Osteocyte (in vitro differentiated cells): ENCODE measurements around the gene APPL1. TPM values are rescaled to one million over a fixed set of nuclear protein-coding genes. Genes with fewer than 3 reads are reported as not detected.

Source experiments
- DNase-seq: peaks from one replicate; pipeline ENCODE4 v3.0.0; 2021; ENCODE audit warnings: mixed read lengths; ENCODE audit not compliant: unreplicated experiment; ENCODE audit errors: extremely low spot score
- H3K27ac Mint-ChIP-seq: one replicate; pipeline ENCODE4 v1.8.0; 2021; ENCODE audit warnings: mild to moderate bottlenecking, mixed read lengths; ENCODE audit not compliant: unreplicated experiment
- H3K27me3 Mint-ChIP-seq: one replicate; pipeline ENCODE4 v1.8.0; 2021; ENCODE audit warnings: mixed read lengths; ENCODE audit not compliant: unreplicated experiment
- H3K36me3 Mint-ChIP-seq: one replicate; pipeline ENCODE4 v1.8.0; 2021; ENCODE audit warnings: mixed read lengths; ENCODE audit not compliant: unreplicated experiment
- H3K4me1 Mint-ChIP-seq: one replicate; pipeline ENCODE4 v1.8.0; 2021; ENCODE audit warnings: mixed read lengths; ENCODE audit not compliant: unreplicated experiment
- H3K4me3 Mint-ChIP-seq: one replicate; pipeline ENCODE4 v1.8.0; 2021; ENCODE audit warnings: mild to moderate bottlenecking, moderate library complexity, mixed read lengths; ENCODE audit not compliant: unreplicated experiment
- H3K9me3 Mint-ChIP-seq: one replicate; pipeline ENCODE4 v1.8.0; 2021; ENCODE audit warnings: mixed read lengths; ENCODE audit not compliant: unreplicated experiment
- total RNA-seq: library from RNA; stranded (reverse); gene quantifications from 2 replicates; pipeline ENCODE4 v1.2.1, GENCODE V29; 2021
- TF ChIP-seq, protein P1 (sequence below): fragments of 200-600 bp; sonication (generic); IDR thresholded peaks from 2 replicates; pipeline ENCODE4 v1.5.0; 2021; ENCODE audit warnings: antibody characterized with exemption, mild to moderate bottlenecking, moderate library complexity

Gene APPL1
- total RNA-seq, 1 donor from 2014 or later: 36.2 TPM

- no peak overlapping the region for H3K27ac Mint-ChIP-seq
- no peak for DNase-seq
- H3K4me3 Mint-ChIP-seq: no peak overlapping the region
- no peaks in the 10 kb centered on the region for H3K36me3 Mint-ChIP-seq
- TF ChIP-seq, protein P1, sequence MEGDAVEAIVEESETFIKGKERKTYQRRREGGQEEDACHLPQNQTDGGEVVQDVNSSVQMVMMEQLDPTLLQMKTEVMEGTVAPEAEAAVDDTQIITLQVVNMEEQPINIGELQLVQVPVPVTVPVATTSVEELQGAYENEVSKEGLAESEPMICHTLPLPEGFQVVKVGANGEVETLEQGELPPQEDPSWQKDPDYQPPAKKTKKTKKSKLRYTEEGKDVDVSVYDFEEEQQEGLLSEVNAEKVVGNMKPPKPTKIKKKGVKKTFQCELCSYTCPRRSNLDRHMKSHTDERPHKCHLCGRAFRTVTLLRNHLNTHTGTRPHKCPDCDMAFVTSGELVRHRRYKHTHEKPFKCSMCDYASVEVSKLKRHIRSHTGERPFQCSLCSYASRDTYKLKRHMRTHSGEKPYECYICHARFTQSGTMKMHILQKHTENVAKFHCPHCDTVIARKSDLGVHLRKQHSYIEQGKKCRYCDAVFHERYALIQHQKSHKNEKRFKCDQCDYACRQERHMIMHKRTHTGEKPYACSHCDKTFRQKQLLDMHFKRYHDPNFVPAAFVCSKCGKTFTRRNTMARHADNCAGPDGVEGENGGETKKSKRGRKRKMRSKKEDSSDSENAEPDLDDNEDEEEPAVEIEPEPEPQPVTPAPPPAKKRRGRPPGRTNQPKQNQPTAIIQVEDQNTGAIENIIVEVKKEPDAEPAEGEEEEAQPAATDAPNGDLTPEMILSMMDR: no peak
- H3K9me3 Mint-ChIP-seq: peaks cover 12% of the 10 kb centered on the region
- peaks cover 50% of the 10 kb centered on the region for H3K27me3 Mint-ChIP-seq
- H3K4me1 Mint-ChIP-seq: no peaks in the 10 kb centered on the region
Measured at GRCh38 chr3:57314204-57314603, 86.7 kb downstream of the APPL1 start.

Other genes starting within 250 kb of the APPL1 start
- not detected in 2 replicates for gene SPATA12, start 167.1 kb upstream of the APPL1 start, total RNA-seq
- 2.9 and 3.9 TPM in 2 replicates for gene IL17RD, start 62.4 kb upstream of the APPL1 start, total RNA-seq
- gene HESX1, start 27.8 kb upstream of the APPL1 start, total RNA-seq: 1.3 and 2.0 TPM in 2 replicates
- gene ASB14, start 65.0 kb downstream of the APPL1 start, total RNA-seq: not detected in 2 replicates